Subcutaneous abdominal adipose tissue (tissue), 5 donors: ENCODE results near the gene LGALS3BP.
A peak's percentile ranks its signal among the peaks of the same experiment; 100 is the strongest.

ENCODE experiments used
- H3K27ac ChIP-seq: one replicate; pipeline ENCODE4 v1.7.0; 2013; ENCODE audit warnings: low read depth, mild to moderate bottlenecking, inconsistent platforms, low read length, moderate library complexity
- H3K27me3 ChIP-seq, 5 donors: one replicate each; pipeline ENCODE4 v1.7.0; 2013; ENCODE audit warnings: low read length in 5 of 5, inconsistent platforms in 1 of 5; ENCODE audit not compliant: control insufficient read depth in 5 of 5, insufficient read depth in 4 of 5
- H3K36me3 ChIP-seq, 5 donors: one replicate each; pipeline ENCODE4 v1.7.0; 2013; ENCODE audit warnings: low read length in 5 of 5; ENCODE audit not compliant: control insufficient read depth in 5 of 5, insufficient read depth in 5 of 5
- H3K4me1 ChIP-seq, 5 donors: one replicate each; pipeline ENCODE4 v1.7.0; 2013; ENCODE audit warnings: low read length in 5 of 5, mild to moderate bottlenecking in 3 of 5, moderate library complexity in 1 of 5; ENCODE audit not compliant: control insufficient read depth in 5 of 5, insufficient read depth in 5 of 5
- H3K4me3 ChIP-seq, 5 donors: one replicate each; pipeline ENCODE4 v1.7.0; 2013; ENCODE audit warnings: low read length in 5 of 5, low read depth in 1 of 5
- H3K9ac ChIP-seq, 5 donors: one replicate each; pipeline ENCODE4 v1.7.0; 2013; ENCODE audit warnings: low read length in 5 of 5, mild to moderate bottlenecking in 4 of 5, moderate library complexity in 3 of 5
- H3K9me3 ChIP-seq, 5 donors: one replicate each; pipeline ENCODE4 v1.7.0; 2013; ENCODE audit warnings: low read length in 5 of 5; ENCODE audit not compliant: control insufficient read depth in 5 of 5
- donor health status: healthy.
- donor health status: healthy.
- donor health status: healthy.
- donor health status: healthy.
- donor health status: healthy.

LGALS3BP gene

DNA sequence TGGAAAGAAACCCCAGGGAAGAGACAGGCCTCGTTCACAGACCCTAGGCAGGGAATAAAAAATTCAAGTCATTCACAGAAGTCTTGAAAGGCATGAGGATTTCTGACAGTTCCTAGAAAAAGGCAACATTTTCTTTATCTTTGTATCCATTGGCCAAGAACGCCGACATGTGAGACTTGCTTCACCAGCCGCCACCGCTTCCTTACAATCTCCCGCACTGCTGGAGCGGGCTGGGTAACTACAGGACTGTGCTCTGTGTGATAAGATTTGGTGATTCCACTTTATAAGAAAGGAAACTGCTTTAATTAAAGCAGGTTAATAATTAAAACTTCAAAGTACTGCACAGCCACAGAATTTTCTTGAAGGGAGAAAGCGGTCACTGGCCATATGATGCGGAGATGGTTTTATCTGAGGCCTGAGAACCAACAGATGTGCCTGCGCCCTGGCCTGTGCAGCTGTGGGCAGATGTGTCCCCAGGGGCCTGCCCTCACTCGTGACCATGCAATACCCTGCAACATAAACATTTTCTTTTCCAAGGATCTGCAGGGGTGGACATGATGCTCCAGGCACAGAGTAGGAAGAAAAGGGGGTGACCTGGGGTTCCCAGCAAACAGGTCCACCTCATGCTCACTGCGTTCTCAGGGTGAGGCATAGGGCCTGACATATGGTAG is 13.0 kb upstream of the LGALS3BP start:
- no peak overlapping the region for H3K9ac ChIP-seq
- peaks cover 0 to 76% (median 62%) of the 10 kb centered on the region in 5 donors for H3K36me3 ChIP-seq

DNA sequence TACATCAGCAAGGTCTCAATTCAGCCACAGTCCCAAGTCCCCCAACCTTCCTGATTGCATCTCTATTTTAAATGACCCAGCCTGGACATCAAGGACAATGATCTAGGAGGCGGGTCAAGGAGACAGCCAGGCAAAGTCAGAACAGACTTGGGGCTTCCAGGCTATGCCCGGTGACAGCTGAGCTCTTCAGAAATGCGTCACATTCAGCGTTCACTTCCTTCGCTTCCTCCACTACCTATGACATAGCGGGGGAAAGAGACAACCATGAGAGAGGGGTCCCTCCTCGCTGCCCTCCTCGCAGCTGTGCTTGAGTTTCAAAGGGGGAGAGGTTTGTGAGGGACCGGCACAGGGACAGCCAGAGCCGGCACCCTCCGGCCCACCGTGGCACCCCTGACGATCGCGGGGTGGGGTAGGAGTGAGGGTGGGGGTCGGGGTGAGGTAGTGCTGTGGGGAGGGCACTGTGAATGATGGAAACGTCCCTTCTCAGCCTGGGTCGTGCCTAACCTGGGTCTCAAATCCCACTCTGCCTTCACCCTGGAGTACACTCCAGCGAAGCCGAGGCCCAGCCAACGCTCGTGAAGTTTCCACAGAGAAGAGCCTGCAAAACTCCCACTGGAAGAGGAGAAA is 12.3 kb upstream of the LGALS3BP start:
- Histone ChIP-seq H3K4me1 (peaks cover 0 to 16% (median 14%) of the 10 kb centered on the region in 5 donors), H3K27ac (no peak overlapping the region), H3K27me3 (no peaks in the 10 kb centered on the region), H3K36me3 (peaks cover 0 to 70% (median 57%) of the 10 kb centered on the region in 5 donors), H3K4me3 (no peak overlapping the region), H3K9me3 (no peaks in the 10 kb centered on the region), H3K9ac (no peak overlapping the region)

More for the DNA sequence above, 13.0 kb upstream of the LGALS3BP start:
- Histone ChIP-seq H3K4me1 (peaks cover 0 to 12% (median 10%) of the 10 kb centered on the region in 5 donors), H3K27me3 (no peaks in the 10 kb centered on the region), H3K9me3 (no peaks in the 10 kb centered on the region), H3K4me3 (no peak overlapping the region), H3K27ac (no peak overlapping the region)

DNA sequence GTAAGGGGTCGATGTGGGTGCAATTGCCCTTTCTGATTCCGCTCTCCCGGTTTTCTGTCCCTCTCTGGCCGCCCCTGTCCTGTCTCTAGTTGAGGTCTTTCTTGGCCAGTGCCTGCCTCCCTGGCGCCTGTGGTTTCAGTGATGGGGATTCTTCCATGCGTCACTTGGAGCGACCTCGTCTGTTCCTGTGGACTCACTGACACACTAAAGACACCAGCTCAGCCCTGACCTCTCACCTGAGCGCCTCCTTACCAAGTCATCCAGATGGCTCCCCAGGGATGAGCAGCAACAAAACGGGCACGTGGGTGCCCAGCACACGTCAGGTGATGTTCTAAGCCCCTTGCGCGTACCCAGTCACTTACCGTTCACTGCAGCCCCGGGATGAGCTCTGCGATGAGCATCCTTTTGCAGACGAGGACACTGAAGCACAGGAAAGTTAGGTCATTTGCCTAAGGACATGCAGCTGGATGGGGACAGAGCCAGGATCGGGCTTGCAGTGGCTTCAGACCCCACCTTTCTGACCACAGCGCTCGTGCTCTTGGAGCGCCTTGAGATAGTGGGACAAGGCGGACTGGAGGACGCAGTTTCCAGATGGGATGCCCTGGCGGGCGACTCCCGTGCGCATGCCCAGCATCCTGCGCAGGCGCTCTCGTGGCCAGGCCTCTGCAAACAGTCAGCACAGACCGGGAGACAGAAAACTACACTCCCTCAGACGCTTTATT is 11.5 kb upstream of the LGALS3BP start:
- no peak overlapping the region for H3K9ac ChIP-seq
- H3K9me3 ChIP-seq = no peaks in the 10 kb centered on the region
- peaks cover 0 to 62% (median 49%) of the 10 kb centered on the region in 5 donors for H3K36me3 ChIP-seq
- no peak overlapping the region for H3K27ac ChIP-seq
- H3K27me3 ChIP-seq = no peaks in the 10 kb centered on the region
- H3K4me3 ChIP-seq = no peak overlapping the region
- peaks cover under 1 to 24% (median 17%) of the 10 kb centered on the region in 5 donors for H3K4me1 ChIP-seq

DNA sequence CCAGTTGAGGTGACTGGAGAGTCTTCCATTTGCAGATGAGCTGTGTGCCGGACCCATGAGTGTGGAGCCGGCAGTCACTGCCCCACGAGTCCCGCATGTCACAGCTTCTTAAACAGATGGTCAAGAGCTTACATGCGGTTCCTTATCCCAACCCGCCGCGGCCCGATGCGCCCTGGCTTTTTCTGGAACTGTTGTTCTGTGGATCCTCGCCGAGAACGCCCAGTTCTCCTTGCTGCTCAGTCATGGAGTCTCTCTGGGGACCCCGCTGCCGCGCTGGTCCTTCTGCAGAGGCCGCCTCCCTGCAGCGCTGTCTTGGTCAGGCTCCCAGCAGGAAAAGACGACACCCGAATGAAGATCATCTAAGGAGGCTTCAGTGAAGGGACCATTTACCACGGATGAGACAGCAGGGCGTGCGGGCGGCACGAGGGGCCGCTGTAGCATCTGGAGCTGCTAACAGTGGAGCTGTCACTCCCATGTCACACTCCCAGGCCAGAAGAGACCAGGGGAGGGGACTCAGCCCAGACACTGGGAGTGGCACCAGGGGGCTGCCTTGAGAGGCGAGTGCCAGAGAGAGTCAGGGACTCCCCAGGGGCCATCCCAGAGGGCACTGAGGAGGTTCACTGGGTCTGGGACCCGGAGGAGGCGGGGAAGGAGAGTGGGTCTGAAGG is 10.8 kb upstream of the LGALS3BP start:
- H3K4me3 ChIP-seq = no peak overlapping the region
- no peaks in the 10 kb centered on the region for H3K27me3 ChIP-seq
- H3K9me3 ChIP-seq = no peaks in the 10 kb centered on the region
- H3K36me3 ChIP-seq = peaks cover 0 to 55% (median 42%) of the 10 kb centered on the region in 5 donors
- H3K9ac ChIP-seq = no peak overlapping the region
- no peak overlapping the region for H3K27ac ChIP-seq
- H3K4me1 ChIP-seq = peaks cover 4 to 28% (median 19%) of the 10 kb centered on the region in 5 donors

DNA sequence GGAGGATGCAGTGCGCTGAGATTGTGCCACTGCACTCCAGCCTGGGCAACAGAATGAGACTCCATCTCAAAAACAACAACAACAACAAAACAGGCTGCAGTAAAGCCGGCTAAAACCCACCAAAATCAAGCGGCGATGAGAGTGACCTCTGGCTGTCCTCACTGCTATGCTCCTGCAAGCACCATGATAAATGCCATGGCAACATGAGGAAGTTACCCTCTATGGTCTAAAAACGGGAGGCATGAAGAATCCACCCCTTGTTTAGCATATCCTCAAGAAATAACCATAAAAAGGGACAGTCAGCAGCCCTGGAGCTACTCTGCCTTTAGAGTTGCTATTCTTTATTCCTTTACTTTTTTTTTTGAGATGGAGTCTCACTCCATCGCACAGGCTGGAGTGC is 8.4 kb upstream of the LGALS3BP start:
- Histone ChIP-seq H3K9me3 (no peaks in the 10 kb centered on the region), H3K4me3 (no peak overlapping the region), H3K27me3 (no peaks in the 10 kb centered on the region), H3K36me3 (peaks cover 0 to 32% (median 26%) of the 10 kb centered on the region in 5 donors), H3K4me1 (peaks cover 4 to 28% (median 19%) of the 10 kb centered on the region in 5 donors), H3K9ac (no peak overlapping the region), H3K27ac (no peak overlapping the region)

DNA sequence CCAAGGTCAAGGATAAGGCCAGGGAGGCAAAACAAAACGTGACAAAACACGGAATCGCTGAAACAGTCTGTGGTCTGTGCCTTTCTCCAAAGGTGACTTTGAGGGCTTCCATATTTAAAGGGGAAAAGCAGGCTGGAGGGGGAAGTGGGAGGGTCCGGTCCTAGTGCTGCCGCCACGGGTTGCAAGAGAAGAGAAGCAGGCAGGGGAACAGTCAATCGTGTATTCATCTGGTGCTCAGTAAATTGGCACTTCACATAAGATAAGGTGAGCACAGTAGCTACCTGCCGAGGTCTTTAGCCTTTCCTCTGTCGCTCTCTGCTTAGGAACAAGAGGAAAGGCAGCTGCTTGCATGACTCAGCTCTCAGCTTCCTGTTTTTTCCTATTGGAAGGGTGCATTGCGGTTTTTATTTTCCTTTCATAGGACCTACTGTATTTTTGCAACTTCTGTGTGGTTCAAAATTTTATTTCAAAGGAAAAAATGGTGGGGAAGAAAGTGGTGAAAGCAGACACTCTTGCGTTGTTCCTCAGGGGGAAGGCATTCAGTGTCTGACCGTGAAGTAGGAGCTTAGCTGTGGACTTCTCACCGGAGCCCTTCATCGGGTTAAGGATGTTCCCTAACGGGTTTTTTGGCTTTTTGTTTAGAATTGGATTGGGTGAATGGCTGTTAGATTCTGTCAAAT is 7.1 kb upstream of the LGALS3BP start:
- Histone ChIP-seq H3K27ac (peak overlapping the region; percentile 54), H3K9ac (peak overlapping the region in 4 of 5 donors; percentile 7 to 76 (median 46)), H3K36me3 (peaks cover 0 to 19% (median 16%) of the 10 kb centered on the region in 5 donors), H3K4me1 (peaks cover 4 to 28% (median 19%) of the 10 kb centered on the region in 5 donors), H3K4me3 (peak overlapping the region; percentile 63 to 80 (median 70)), H3K27me3 (no peaks in the 10 kb centered on the region), H3K9me3 (no peaks in the 10 kb centered on the region)

DNA sequence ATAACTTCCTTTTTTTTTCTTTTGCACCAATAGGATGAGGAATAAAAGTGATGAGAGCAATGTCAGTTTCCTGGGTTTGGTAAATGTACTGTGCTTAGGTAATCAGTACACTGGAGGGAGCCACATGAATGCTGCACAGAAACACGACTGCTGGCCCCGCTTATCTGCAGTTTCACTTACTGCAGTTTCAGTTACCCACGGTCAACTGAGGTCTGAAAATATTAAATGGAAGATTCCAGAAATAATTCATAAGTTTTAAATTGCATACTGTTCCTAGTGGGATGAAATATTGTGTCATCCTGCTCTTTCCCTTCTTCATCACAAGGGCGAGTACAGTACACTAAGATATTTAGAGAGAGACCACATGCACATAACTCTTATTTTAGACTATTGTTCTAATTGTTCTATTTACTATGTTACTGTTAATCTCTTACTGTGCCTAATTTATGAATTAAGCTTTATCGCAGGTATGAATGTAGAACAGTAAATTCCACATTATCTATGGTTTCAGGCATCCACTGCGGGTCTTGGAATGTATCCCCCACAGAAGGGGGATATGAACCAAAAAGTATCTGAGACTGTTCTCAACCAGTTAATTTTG is 6.4 kb upstream of the LGALS3BP start:
- peaks cover 4 to 28% (median 19%) of the 10 kb centered on the region in 5 donors for H3K4me1 ChIP-seq
- H3K36me3 ChIP-seq = peaks cover 0 to 12% (median 10%) of the 10 kb centered on the region in 5 donors
- peak overlapping the region; percentile 54 for H3K27ac ChIP-seq
- no peaks in the 10 kb centered on the region for H3K27me3 ChIP-seq
- H3K9ac ChIP-seq = peak overlapping the region in 4 of 5 donors; percentile 7 to 76 (median 46)
- no peaks in the 10 kb centered on the region for H3K9me3 ChIP-seq
- peak overlapping the region; percentile 63 to 80 (median 70) for H3K4me3 ChIP-seq

DNA sequence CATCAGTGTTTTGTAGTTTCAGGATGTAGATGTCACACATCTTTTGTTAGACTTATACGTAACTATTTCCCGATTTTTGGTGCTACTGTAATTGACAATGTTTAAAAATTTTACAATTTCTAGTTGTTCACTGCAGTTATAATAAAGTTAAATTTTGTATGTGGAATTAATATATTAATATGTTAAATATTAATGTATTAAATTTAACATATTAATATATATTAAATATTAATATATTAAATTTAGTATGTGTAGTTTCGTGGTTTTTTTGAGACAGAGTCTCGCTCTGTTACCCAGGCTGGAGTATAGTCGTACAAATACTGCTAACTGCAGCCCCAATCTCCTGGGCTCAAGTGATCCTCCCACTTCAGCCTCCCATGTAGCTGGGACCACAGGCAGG is 5.7 kb upstream of the LGALS3BP start:
- H3K4me1 ChIP-seq = peaks cover 4 to 30% (median 19%) of the 10 kb centered on the region in 5 donors
- H3K36me3 ChIP-seq = peaks cover 0 to 5% (median 2%) of the 10 kb centered on the region in 5 donors
- H3K27ac ChIP-seq = no peak overlapping the region
- H3K27me3 ChIP-seq = no peaks in the 10 kb centered on the region
- no peak overlapping the region for H3K4me3 ChIP-seq
- no peaks in the 10 kb centered on the region for H3K9me3 ChIP-seq
- no peak overlapping the region for H3K9ac ChIP-seq
